NCI-H82 treated with DMSO at 0.1 percent for 48 hours (cell line): ENCODE measurements around the gene SKOR1.

Source experiments
- DNase-seq: peaks from one replicate; lab custom pipeline; 2025; ENCODE audit not compliant: unreplicated experiment; lab: John Stamatoyannopoulos, UW

SKOR1 gene, protein sequence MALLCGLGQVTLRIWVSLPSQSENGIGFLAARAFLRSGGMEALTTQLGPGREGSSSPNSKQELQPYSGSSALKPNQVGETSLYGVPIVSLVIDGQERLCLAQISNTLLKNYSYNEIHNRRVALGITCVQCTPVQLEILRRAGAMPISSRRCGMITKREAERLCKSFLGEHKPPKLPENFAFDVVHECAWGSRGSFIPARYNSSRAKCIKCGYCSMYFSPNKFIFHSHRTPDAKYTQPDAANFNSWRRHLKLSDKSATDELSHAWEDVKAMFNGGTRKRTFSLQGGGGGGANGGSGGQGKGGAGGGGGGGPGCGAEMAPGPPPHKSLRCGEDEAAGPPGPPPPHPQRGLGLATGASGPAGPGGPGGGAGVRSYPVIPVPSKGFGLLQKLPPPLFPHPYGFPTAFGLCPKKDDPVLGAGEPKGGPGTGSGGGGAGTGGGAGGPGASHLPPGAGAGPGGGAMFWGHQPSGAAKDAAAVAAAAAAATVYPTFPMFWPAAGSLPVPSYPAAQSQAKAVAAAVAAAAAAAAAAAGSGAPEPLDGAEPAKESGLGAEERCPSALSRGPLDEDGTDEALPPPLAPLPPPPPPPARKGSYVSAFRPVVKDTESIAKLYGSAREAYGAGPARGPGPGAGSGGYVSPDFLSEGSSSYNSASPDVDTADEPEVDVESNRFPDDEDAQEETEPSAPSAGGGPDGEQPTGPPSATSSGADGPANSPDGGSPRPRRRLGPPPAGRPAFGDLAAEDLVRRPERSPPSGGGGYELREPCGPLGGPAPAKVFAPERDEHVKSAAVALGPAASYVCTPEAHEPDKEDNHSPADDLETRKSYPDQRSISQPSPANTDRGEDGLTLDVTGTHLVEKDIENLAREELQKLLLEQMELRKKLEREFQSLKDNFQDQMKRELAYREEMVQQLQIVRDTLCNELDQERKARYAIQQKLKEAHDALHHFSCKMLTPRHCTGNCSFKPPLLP

DNA sequence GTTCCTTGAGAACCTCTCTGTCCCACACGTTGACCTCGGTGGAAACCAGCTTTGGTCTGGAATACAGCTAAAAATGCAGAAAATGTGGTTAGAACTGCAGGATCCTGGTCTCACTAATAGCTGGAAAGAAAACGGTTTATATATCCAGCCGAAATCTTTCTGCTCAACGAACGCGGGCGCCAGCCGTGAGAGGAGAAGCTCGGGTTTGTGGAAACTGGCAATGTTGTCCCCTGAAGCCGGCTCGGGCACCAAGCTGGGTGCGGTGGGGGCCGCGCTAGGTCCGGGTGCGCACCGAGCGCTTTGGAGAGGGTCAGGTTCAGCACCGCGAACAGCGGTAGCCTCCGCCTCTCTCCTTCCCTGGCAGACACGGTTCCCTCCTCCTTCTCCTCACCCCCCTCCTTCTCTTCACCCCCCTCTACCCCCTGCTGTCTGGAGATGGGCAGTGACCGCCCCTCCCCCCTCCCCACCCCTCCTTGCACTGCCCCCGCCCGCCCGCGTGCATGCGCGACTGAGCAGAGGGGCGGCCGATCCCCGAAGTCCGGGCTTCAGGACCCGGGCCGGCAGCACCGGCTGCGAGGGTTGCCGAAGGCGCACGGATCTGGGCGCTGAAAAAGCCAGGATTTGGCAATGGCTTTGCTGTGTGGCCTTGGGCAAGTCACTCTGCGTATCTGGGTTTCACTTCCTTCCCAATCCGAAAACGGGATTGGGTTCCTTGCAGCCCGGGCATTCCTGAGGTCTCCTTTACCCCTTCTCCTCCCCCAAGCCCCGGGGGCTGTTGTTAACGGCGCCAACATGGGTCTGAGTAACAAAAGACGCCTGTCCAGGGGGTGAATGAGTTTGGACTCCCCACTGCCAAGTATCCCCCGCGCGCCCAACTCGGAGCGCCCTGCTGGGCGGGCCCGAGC lies at the start of gene SKOR1:
Gene SKOR1 (plus strand): TSS at position 534 of the 905 bp plus-strand sequence. CDS start 94 bp downstream, at position 628.
- DNase-seq: no peak

DNA sequence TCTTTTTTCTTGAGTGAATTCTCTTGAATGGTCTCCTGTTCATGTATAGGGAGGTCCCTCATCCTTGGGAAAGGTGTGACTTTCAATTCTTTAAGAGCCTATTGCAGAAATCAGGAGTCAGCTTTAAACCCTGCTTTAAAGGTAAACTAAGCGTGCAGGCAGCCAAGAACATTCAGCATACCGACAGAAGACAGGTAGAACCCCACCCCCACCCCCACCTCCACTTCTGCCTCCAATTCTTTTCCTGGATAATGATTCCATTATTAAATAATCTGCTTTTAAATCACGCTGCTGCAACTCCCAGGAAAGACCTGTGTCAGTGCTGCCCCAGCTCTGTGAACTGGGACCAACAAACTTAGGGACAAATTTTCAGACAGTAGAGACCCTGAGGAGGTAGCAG lies 49.3 kb upstream of the SKOR1 start:
- DNase-seq: no peak

DNA sequence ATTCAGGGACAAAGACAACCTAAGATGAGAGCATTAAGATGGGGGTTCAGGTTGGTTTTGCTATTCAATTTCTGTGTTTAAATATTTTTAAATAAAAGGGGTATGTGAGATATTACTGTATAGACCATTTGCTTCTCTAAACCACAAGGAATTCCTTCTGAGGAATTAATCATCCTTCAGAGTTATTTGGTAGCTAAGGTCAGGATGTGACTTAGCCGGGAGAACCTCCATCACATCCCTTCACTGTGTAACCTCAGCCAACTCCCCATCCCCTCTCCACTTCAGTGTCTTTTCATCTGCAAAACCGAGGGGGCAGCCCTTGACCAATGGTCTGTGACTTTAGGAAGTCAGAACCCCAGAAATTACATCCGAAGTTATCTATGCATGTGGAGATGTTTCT lies 48.7 kb upstream of the SKOR1 start:
- no peak for DNase-seq

DNA sequence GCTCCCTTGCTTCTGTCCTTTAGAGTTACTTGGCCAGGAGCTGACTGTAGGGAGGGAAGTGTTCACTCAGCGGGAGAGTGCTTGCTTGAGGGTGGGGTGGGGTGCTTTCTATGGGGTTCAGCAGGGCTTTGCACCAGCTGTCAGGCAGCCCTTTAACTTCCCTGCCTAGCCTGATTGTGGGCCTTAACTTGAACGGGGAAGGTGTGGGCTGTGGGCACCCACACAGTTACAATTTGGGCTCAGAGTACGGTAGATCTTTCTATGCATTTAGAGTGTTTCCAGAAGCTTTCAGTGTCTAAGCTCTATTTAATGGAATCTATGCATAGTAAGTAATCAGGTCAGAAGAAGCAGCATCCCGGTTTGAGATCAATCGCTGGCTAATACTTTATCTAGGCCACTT lies 48.2 kb upstream of the SKOR1 start:
- no peak for DNase-seq

DNA sequence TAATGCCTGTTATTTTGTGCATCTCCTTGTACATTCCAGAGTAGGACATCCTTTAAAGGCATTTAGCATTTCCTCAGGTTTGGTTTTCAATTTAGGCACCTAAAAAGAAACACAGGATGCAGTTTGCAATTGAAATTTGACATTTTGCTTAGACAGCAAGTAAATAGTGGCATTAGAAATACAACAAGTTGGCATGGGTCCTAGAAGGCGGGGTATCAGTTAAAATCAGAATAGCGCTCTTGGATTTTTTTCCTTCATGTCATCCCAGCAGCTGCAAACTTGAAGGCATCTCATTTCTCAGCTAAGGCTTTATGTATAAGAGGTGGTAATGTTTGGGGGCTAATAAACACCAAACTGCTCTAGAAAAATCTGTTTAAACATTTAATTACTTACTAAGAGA lies 47.5 kb upstream of the SKOR1 start:
- no peak for DNase-seq

DNA sequence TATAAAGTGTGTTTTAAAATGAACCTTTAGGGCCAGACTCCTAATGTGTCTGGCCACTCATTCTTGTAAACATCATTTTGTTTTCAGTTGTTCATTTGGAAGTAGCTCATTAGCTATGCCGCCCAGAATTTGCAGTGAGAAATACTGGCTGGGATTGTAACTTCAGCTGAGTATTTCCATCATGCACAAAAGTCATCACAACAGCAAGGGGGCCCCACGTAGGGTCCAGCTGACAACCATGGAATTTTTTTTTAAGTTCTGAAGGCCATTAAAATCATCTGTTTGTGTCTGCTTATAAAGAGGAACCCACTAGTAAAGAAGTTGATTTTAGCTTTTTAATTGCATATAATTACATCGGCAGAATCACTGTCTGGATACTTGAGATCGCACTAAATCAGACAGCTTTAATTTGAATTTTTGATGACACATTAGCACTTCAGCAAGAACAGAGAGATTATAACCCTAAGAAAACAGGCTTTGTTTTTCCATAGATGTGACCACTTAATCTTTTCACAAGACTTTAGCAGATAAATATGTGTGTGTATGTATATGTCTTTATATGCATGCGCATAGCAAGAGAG lies 46.3 kb upstream of the SKOR1 start:
- no peak for DNase-seq

DNA sequence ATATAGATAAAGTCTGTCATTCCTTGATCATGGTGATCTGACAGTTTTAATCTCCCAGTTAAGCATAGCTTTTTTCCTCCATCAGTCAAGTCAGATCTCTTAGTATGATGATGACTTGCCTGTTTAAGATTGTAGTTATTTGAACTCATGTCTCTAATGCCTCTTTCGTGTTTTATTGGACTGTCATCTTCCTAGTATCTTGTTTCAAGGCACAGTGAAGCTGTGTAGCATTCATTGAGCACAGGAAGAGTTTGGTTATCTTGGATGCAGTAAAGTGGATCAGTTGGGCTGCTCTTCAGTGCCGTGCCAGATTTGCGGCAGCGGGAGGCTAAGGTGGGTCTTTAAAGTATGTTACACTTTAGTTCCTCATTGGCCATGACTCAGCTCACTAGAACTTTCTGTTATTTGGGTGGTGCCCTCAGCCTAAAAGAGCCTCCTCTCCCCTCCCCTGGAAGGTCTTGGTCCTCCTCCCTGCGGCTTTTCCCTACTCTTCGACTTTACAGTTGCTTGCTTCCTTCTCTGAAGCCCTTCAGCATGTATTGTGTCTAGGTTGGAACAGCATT lies 45.7 kb upstream of the SKOR1 start:
- DNase-seq: no peak

DNA sequence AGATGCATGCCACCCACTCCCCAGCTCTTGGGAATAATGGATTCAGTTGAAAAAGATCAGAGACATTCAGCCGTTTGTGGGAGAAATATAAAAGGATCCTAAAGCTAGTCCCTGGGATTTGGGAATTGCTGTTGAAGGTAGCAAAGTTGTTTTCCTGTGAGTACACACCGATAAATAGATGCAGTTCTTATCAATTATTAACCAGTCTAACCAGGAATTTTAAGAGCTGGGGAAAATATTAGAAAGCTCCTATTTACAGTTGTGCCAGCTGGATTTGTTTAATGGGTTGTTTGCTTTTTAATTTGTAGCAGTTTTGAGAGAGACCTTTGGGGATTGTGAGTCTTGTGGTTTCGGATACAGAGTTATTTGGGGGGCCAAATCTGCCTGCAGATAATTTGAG lies 44.2 kb upstream of the SKOR1 start:
- no peak for DNase-seq

DNA sequence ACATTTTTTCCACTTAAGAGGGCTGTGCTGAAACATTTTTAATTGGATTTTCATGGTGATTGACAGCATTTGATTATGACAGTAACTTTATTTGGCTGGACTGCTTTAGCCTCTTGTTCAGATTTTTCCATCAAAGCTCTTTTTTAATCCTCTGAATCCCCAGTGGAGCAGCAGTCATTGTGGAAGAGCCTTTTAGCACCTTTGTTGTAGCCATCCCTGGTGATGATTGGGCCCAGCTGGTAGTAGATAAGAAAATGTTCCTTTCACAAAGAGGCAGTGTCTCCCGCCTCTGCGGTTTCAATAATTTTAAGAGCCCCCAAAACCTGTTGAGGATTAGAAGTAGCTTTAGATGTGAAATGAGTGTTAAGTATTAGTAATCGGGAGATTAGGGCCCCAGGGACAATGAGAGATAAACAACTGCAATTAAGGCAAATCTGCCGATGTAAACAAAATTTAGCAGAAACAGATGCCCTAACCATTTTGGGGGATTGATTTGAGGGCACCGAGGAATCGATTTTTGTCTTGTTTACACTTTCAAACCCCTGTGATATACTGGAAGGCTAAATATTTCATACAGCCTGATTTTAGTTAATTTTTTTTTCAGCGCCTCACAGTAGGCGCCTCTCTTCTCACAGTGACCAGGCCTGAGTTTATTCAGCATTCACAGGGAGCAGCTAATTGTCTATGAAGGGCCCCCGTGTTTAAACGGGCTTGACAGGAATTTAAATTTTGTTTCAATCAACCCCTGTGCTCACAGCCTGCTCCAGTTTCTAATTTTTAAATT lies 43.2 kb upstream of the SKOR1 start:
- peak; percentile 99 for DNase-seq

DNA sequence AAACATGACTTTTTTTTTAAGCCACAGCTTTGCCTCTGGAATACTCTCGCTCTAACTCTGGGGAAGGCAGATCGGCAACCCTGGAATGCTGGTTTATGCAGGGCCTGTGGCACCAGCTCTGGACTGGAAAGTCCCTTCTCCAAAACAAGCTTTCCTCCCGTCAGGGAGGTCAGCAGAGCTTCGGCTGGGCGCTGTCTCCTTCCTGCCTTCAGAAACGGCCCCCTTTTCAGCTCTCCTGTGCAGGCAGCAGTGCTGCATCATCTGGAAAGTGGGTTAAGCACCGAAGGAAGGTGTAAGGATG lies 42.7 kb upstream of the SKOR1 start:
- DNase-seq: no peak

DNA sequence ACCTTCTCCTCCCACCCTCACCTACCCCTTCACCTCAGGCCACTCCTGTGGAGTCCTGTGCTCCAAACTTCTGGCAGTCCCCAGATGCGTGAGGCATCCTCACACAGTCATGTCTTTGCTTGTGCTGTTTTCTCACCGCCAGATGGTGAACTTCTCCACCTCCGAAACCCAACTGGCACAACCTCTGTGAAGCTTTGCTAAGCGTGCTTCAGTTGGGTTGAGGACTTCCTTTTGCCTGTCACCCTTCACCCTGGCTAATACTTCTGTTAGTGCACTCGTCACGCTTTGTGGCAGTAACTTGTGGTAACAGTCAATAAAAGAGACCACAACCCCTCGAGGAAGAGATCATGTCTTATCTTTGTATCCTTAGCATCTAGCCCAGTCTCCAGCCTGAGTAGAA lies 42.0 kb upstream of the SKOR1 start:
- peak; percentile 21 for DNase-seq

DNA sequence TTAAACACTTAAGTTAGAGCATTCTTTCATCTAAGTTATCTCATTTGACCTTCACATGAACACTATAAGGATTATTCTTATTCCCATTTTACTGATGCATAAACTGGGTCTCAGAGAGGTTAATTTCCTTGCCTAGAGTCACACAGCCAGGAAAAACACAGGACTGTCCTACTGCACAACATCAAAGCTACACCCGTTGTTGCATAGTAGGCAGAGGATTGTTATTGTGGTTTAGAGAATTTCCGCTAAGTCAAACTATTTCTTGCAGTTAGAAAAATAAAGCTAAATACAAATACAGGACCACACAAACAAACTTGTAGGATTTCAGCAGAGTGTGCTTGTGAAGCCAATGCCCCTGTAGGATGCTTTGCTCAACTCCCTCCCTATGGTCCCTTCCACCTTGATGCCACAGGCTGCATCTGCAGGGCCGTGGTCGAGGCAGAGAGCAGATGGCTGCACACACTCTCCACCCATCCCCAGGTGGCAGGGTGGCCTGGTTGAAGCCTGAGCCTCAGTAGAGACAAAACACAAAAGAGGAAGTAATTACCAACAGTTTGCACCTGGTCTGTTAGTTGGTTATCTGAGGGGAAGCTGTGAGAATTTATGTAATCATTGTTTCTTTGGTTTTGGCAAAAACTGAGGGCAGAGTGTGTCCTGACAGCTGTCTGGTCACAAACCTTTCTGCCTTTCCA lies 41.1 kb upstream of the SKOR1 start:
- no peak for DNase-seq

DNA sequence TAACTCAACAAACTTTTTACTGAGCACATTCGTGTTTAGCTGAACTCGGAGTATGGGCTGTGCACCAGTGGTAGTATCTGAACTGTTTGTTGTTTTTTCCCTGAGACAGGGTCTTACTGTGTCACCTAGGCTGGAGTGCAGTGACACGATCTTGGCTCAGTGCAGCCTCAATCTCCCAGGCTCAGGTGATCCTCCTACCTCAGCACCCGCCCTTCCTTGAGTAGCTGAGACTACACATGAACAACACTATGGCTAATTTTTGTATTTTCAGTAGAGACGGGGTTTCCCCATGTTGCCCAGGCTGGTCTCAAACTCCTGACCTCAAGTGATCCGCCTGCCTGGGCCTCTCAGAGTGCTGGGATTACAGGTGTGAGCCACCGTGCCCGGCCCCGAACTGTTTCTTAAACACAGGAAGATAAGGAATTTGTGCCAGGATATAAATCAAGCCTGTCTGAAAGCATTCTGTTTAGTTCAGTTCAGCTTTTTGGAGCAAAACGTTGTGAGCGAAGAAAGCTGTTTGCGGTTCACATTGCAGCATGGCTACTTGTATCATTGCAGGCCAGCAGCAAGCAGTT lies 40.4 kb upstream of the SKOR1 start:
- DNase-seq: no peak

DNA sequence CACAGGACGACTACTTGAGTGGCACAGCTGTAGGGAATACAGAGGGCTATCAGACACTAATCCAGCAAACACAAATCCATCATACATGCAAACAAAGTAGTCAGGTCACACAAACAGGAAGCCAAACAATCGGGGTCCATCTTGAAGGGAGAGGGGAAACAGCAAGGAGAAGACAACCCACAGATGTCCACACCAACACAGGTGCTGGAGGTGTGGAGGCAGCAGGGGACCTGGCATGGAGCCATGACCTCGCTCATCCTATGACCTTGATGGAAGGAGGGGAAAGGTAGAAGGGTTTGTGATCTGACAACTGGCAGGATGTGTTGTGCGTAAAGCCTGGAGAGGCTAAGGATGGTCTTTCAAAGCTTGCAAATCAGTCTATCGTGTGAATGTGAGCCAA lies 39.9 kb upstream of the SKOR1 start:
- DNase-seq: no peak

DNA sequence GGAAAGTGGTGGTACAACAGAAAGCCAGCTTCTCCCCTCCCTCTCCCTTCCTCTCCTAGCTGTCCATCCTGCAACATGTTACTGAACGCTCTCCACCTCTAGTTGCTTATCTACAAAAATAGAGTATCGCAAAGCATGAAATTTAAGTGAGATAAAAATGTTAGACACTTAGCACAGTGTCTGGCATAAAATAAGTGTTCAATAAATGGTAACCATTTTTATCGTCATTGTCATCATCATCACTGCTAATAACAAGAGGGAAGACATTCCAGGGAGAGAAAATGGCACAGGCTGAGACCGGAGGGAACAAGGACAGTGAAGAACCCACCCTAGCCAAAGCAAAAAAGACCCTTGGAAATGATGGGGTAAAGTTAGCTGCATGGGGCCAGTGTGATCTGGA lies 38.7 kb upstream of the SKOR1 start:
- DNase-seq: no peak

DNA sequence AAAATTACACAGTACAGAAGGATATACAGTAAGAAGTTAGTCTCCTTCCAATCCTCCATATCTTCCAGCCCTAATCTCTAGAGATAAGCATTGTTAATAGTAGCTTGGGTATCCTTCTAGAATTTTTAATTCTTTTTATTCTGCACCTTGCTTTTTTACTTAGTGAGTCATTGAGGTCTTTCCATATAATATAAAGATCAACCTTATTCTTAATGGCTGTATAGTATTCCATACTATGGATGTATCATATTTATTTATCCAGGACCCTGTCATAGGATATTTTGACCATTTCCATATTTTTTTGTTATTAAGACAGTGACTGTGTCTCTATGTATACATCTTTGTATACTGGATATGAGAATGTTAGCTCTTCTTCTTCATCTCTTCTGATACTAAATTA lies 36.3 kb upstream of the SKOR1 start:
- no peak for DNase-seq

DNA sequence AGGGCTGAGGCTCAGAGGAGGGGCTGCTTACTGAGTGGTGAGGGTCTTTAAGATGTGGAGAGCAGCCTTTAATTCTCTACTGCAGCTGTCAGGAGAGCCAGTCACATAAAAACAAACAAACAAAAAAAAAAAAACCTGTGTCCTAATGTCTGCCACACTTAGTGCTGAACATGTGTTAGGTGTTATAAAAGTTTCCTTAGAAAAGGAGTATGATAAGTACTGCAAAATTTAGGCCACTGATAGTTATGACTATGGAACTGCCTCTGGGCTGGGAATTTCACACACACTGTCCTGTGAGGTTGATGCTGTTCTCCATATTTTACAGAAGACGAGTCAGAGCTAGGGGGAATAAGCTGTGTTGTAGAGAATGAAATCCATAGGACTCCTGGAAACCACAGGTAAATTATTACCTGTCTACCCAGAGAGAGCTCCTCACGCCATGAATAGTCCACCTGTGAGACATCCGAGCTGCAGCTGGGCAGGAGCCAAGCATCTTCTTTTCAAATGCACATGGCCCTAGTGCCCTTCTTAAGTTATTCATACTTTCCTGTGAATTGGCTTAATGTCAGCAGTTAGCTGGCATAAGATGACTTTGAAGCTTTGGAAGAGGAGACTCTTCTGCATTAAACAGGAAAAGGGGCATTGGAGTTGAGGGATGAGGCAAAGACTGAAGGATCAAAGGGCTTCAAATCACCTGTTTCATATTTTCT lies 34.5 kb upstream of the SKOR1 start:
- no peak for DNase-seq

DNA sequence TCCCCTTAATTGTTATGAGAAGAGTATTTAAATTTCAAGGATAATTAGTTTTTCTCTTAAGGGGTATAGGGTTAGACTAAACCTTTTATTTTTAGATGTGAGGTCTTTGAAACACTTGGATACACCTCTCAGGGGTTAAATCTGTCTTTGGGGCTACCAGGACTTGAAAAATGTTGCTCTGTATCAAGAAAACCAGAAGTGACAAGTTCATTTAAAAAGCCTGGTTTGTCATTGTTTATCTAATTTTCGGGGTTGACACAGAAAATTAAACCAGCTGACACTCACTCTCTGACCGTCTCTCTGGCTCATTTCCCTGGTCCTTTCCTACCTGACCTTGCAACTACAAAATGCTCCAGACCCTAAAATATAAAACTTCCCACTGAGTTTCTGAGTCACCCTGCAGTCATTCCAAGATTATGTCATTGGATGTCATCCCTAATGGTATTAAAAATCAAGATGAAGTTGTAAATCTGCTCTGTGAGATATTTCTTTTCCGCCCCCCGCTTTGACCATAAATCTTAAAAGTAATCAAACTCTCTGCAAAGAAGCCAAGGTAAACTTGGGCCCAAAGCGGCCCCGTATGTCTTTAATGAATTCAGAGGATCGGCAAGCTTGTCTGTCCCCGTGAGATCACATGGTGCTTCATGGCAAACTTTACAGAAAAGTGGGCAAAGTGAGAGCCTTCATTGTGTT lies 32.9 kb upstream of the SKOR1 start:
- no peak for DNase-seq
